Endothelial cell of umbilical vein (primary cell): Measurements from ENCODE around the gene U2AF2. TPM values are rescaled to one million over a fixed set of nuclear protein-coding genes. Genes with fewer than 3 reads are reported as not detected.

Experiments used
- BruUV-seq: library from RNA; stranded (reverse); fragments of 400-500 nt; replicated peaks from 2 replicates; lab custom pipeline; 2021; lab: Mats Ljungman, UMichigan
- CTCF ChIA-PET: fragments of 300-600, 350-600 bp; sonication (Branson Sonifier 250); formaldehyde crosslinking; loops from one replicate; lab custom pipeline; 2021; ENCODE audit warnings: antibody characterized with exemption, inconsistent platforms; lab: Charles Lee
- POLR2A ChIA-PET: fragments of 300-600, 350-600 bp; sonication (Branson Sonifier 250); formaldehyde crosslinking; loops from one replicate; lab custom pipeline; 2021; ENCODE audit warnings: antibody characterized with exemption, inconsistent platforms; lab: Charles Lee
- DNase-seq: peaks from one replicate; pipeline ENCODE4 v3.0.0-alpha.2; 2011; ENCODE audit warnings: low read depth, low spot score
- FAIRE-seq: peaks from 2 replicates; lab custom pipeline; 2011; peaks lifted over from hg19 to GRCh38; lab: Jason Lieb, UNC
- H2AFZ ChIP-seq: 2 replicates; pipeline ENCODE4 v1.6.0; 2012; ENCODE audit warnings: low read depth, low read length, control low read depth, inconsistent platforms
- H3K27ac ChIP-seq: 2 replicates; pipeline ENCODE4 v1.5.1; 2011; ENCODE audit warnings: low read depth, mild to moderate bottlenecking, control low read depth, low read length, moderate library complexity; ENCODE audit not compliant: insufficient read depth
- H3K27me3 ChIP-seq, 2 experiments: 2 replicates each; pipeline versions ENCODE4 v1.6.0 to v1.6.1; 2011; ENCODE audit warnings: low read length in 2 of 2, mixed read lengths in 1 of 2; ENCODE audit not compliant: control insufficient read depth in 2 of 2, insufficient read depth in 2 of 2
- H3K36me3 ChIP-seq, 2 experiments: 2 replicates in 1 of 2; 3 replicates in 1 of 2; pipeline ENCODE4 v1.5.1; 2011; ENCODE audit warnings: low read length in 2 of 2, mild to moderate bottlenecking in 1 of 2, moderate library complexity in 1 of 2; ENCODE audit not compliant: control insufficient read depth in 2 of 2, insufficient read depth in 2 of 2; ENCODE audit errors: extremely low read depth in 1 of 2
- H3K4me1 ChIP-seq: 3 replicates; pipeline ENCODE4 v1.5.1; 2011; ENCODE audit warnings: mild to moderate bottlenecking, low read length; ENCODE audit not compliant: control insufficient read depth, insufficient read depth; ENCODE audit errors: extremely low read depth
- H3K4me2 ChIP-seq: 2 replicates; pipeline ENCODE4 v1.6.1; 2011; ENCODE audit warnings: low read length, control low read depth, mixed read lengths; ENCODE audit not compliant: insufficient read depth
- H3K4me3 ChIP-seq, 3 experiments: fragments of 200-600 bp in 1 of 3; sonication (generic), shearing (Covaris generic) in 1 of 3; replicated peaks in 1 of 3; 2 replicates each; pipeline ENCODE4 v1.5.1; 2011 to 2016; ENCODE audit warnings: control low read depth in 3 of 3, low read length in 3 of 3, mild to moderate bottlenecking in 2 of 3, inconsistent platforms in 1 of 3, low read depth in 1 of 3, moderate library complexity in 1 of 3; ENCODE audit not compliant: insufficient read depth in 1 of 3
- H3K79me2 ChIP-seq: 2 replicates; pipeline ENCODE4 v1.6.0; 2012; ENCODE audit warnings: low read length, inconsistent platforms; ENCODE audit not compliant: control insufficient read depth, insufficient read depth
- H3K9ac ChIP-seq: replicated peaks from 2 replicates; pipeline ENCODE3; 2011; ENCODE audit warnings: low read length, control low read depth; ENCODE audit not compliant: insufficient read depth; ENCODE audit errors: extremely low read depth
- H3K9me1 ChIP-seq: replicated peaks from 3 replicates; pipeline ENCODE4 v1.6.0; 2011; ENCODE audit warnings: mild to moderate bottlenecking, low read length; ENCODE audit not compliant: control insufficient read depth, insufficient read depth; ENCODE audit errors: extremely low read depth
- H3K9me3 ChIP-seq: replicated peaks from 2 replicates; pipeline ENCODE4 v1.5.1; 2012; ENCODE audit warnings: low read length, inconsistent platforms; ENCODE audit not compliant: control insufficient read depth, insufficient read depth
- H4K20me1 ChIP-seq: replicated peaks from 2 replicates; pipeline ENCODE3; 2011; ENCODE audit warnings: mild to moderate bottlenecking, low read length; ENCODE audit not compliant: control insufficient read depth, insufficient read depth; ENCODE audit errors: extremely low read depth
- EZH2 ChIP-seq: IDR thresholded peaks from 2 replicates; pipeline ENCODE4 v1.6.1; 2012; ENCODE audit warnings: borderline replicate concordance, low read depth, mild to moderate bottlenecking, moderate library complexity, low read length, inconsistent platforms; ENCODE audit not compliant: severe bottlenecking
- FOS ChIP-seq: IDR thresholded peaks from 2 replicates; pipeline ENCODE4 v1.6.1; 2011; ENCODE audit warnings: mild to moderate bottlenecking, low read length, moderate library complexity, borderline replicate concordance; ENCODE audit not compliant: insufficient read depth
- JUN ChIP-seq: IDR thresholded peaks from 2 replicates; pipeline ENCODE4 v1.6.1; 2011; ENCODE audit warnings: borderline replicate concordance, low read depth; ENCODE audit not compliant: insufficient read length, insufficient read depth
- MYC ChIP-seq: IDR thresholded peaks from one replicate; pipeline ENCODE4 v1.6.1; 2011; ENCODE audit warnings: mild to moderate bottlenecking, low read depth, low read length
- POLR2A ChIP-seq: IDR thresholded peaks from 2 replicates; pipeline ENCODE4 v1.6.1; 2012; ENCODE audit warnings: low read depth, mild to moderate bottlenecking, control low read depth, low read length
- dilution Hi-C: fragments of 300-500 bp; cut with MboI; formaldehyde crosslinking; loops from one replicate; pipeline ENCODE4 v1.15.0; 2019; ENCODE audit warnings: low sequenced_read_pairs; ENCODE audit not compliant: extremely low pct_ligation_motif_present
- intact Hi-C: fragments of 100-400 bp; cut with micrococcal nuclease; formaldehyde crosslinking; loops from one replicate; pipeline ENCODE4 v1.10.0; 2022
- polyA plus RNA-seq, 4 experiments: library from polyadenylated mRNA; depleted of rRNA in 3 of 4; stranded (reverse) in 3 of 4; unstranded in 1 of 4; fragments of >200 nt; gene quantifications; 2 replicates each; pipeline versions ENCODE4 v1.2.1 to v1.2.3, GENCODE V29; 2011 to 2012; ENCODE audit warnings: missing spikeins in 1 of 4
- total RNA-seq: library from RNA; stranded (reverse); gene quantifications from 2 replicates; pipeline ENCODE4 v1.2.3, GENCODE V29; 2021
- TF ChIP-seq, protein P1 (sequence below), 2 donors: IDR thresholded peaks; 1 replicate in 1 of 2; 2 replicates in 1 of 2; pipeline ENCODE4 v1.5.1; 2011; ENCODE audit warnings: low read length in 2 of 2, mild to moderate bottlenecking in 2 of 2, moderate library complexity in 2 of 2, control low read depth in 1 of 2, inconsistent platforms in 1 of 2, low read depth in 1 of 2; ENCODE audit not compliant: insufficient read depth in 1 of 2; ENCODE audit errors: extremely low read depth in 1 of 2

U2AF2 gene
- total and polyA plus RNA-seq, 2 donors (not counting 3 experiments of a cell fraction or from before 2014, with no cell fraction given): 183 to 259 TPM

DNA sequence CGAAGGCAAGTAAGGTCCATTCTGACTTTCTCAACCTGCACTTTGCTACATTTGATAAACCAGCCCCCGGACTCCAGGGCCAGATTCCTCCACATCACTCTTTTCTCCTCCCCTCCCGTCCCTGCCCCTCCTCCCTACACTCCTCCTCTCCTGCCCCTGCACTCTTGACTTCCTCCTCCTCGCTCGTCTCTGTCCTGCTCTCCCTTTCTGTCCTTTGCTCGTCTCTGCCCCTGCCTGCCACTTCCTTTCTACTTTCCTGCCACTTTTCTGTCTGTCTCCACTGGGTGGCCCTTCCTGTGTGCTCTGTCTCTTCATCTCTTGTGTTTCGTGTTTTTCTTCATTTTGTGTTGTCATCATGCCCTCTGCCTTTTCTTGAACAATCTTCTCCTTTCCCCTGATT lies 7.0 kb downstream of the U2AF2 start:
- Histone ChIP-seq H3K9me3 (no peaks in the 10 kb centered on the region), H3K27ac (no peak overlapping the region), H3K36me3 (peaks cover 14 to 62% of the 10 kb centered on the region in 2 experiments), H2AFZ (no peak overlapping the region), H3K4me1 (peaks cover 17% of the 10 kb centered on the region), H3K79me2 (peaks cover 93% of the 10 kb centered on the region), H3K4me3 (no peak overlapping the region), H3K9me1 (no peaks in the 10 kb centered on the region), H3K9ac (no peak overlapping the region), H3K4me2 (no peak overlapping the region), H4K20me1 (peaks cover 8% of the 10 kb centered on the region), H3K27me3 (no peaks in the 10 kb centered on the region)
- BruUV-seq: no TSS peak
- no peak for FAIRE-seq
- TF ChIP-seq FOS (no peak), POLR2A (no peak), MYC (no peak), JUN (no peak), EZH2 (no peak)
- TF ChIP-seq, protein P1, sequence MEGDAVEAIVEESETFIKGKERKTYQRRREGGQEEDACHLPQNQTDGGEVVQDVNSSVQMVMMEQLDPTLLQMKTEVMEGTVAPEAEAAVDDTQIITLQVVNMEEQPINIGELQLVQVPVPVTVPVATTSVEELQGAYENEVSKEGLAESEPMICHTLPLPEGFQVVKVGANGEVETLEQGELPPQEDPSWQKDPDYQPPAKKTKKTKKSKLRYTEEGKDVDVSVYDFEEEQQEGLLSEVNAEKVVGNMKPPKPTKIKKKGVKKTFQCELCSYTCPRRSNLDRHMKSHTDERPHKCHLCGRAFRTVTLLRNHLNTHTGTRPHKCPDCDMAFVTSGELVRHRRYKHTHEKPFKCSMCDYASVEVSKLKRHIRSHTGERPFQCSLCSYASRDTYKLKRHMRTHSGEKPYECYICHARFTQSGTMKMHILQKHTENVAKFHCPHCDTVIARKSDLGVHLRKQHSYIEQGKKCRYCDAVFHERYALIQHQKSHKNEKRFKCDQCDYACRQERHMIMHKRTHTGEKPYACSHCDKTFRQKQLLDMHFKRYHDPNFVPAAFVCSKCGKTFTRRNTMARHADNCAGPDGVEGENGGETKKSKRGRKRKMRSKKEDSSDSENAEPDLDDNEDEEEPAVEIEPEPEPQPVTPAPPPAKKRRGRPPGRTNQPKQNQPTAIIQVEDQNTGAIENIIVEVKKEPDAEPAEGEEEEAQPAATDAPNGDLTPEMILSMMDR (IDR thresholded peaks at IDR 0.05; ENCODE audit: extremely low read depth in 1 of 2, insufficient read depth in 1 of 2, low read depth in 1 of 2, low read length in 2 of 2): no peak
- ChIA-PET CTCF (no interaction called here), POLR2A (no interaction called here)
- dilution Hi-C loops: no loop called here
- intact Hi-C loops: no loop called here
- DNase-seq: no peak
